NT2/D1 (cell line): ENCODE results near the gene DPH7.

Experiments
- YY1 ChIP-seq: IDR thresholded peaks from 2 replicates; pipeline ENCODE4 v1.6.1; 2011; ENCODE audit not compliant: insufficient read length, insufficient read depth
- ZNF274 ChIP-seq: IDR thresholded peaks from 2 replicates; pipeline ENCODE4 v1.6.1; 2011; ENCODE audit warnings: mild to moderate bottlenecking, low read depth, low read length

DNA sequence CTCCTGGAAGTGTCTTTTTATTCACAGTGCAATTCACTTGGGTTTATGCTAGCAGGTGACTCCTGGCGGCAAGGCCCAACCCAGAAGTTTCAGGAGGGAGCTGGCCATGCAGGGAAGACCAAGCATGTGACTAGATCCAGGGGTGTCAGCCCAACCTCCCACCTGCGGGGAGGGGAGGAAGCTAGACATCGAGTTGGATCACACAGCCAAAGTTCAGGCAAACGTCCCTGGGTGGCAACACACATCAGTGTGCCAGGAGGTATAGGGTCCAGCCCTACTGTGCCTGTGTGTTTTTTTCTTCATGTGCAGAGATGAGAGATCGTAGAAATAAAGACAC lies 53.8 kb downstream of the DPH7 start:
- TF ChIP-seq ZNF274, result no peak
- no peak for TF ChIP-seq YY1
